GM18907 (cell line): ENCODE data around the gene DENND1A.
"Not testable (repeated sequence)": the region's sequence is repeated elsewhere in the genome, so short reads cannot be mapped to it uniquely, and the experiment has no call there.

Experiments used
- ATAC-seq: cut with Tn5 transposase; IDR thresholded peaks from one replicate; pipeline ENCODE4 v1.9.1; 2021; ENCODE audit warnings: mild to moderate bottlenecking, moderate library complexity; ENCODE audit not compliant: unreplicated experiment

DENND1A gene

GRCh38 chr9:123335193-123335985 is 594.5 kb downstream of the DENND1A start:
- no peak for ATAC-seq

DNA sequence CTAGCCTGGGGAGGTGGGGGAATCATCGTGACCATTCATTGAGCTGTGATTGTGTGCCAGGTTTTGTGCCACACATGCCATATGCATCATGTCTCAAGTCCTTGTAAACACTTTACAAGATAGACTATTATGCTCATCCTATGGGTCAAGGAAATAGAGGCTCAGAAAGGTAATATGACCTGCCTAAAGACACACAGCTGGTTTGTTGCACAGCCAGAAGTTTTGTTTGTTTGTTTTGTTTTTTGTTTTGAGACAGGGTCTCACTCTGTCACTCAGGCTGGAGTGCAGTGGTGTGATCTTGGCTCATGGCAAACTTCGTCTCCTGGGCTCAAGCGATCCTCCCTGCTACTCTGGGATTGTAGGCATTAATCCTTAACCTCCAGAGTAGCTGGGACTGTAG is 595.3 kb downstream of the DENND1A start:
- ATAC-seq: no peak

DNA sequence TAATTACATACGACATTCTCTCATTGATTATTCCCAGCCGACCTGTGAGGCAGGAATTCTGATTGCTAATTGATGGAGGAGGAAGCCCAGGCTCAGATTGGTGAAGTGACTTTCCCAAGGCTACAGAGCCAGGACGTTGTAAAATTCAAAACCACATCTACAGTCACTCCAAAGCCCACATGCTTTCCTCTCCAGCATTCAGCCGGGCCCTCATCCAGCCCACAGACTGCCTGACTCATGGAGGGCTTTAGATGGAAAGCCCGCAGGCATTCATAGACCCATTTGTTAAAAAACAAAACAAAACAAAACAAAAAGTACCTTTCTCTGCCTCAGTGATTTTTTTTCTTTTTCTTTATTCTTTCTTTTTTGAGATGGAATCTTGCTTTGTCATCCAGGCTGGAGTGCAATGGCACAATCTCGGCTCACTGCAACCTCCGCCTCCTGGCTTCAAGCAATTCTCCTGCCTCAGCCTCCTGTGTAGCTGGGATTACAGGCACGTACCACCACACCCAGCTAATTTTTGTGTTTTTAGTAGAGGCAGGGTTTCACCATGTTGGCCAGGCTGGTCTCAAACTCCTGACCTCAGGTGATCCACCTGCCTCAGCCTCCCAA is 596.8 kb downstream of the DENND1A start:
- not testable (repeated sequence) for ATAC-seq

DNA sequence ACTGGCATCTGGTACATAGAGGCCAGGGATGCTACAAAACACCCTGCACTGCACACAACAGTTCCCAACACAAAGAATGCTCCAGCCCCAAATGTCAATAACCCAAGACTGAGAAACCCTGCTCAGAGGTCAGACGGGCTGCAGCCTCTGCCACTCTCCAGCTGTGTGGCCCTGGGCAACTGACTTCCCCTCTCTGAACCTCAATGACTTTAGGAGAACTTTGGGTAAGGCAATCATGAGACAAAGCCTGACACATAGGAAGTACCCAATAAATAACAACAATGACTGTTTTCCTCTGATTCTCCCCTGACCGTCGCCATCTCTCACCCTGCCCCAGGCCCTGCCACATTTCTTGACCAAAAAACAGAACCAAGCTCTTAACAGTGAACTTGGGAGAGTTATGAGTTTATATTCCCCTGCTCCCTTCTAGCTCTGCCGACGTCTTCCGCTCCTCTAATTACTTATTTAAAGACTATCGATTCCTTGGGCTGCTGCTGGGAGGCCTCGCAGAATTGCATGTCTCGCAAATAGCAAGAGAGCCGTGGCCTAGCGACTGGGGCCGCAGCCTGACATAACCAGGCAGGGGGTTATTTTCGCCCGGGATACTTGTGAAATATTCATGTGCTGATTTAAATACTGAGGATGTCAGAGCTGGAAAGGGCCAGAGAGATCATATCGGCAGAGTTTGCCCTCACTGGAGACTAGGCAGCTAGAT is 598.4 kb downstream of the DENND1A start:
- ATAC-seq: no peak
